IgD-negative memory B cell (primary cell): ENCODE data around the gene MRPS10. TPM values are rescaled to one million over a fixed set of nuclear protein-coding genes. Genes with fewer than 3 reads are reported as not detected.

ENCODE experiments used
- H3K27ac Mint-ChIP-seq, 3 donors: one replicate each; pipeline ENCODE4 v1.8.0; 2020 to 2022; ENCODE audit warnings: mild to moderate bottlenecking in 3 of 3, mixed read lengths in 3 of 3, moderate library complexity in 1 of 3
- H3K27me3 Mint-ChIP-seq: one replicate; pipeline ENCODE4 v1.8.0; 2021; ENCODE audit warnings: mixed read lengths
- H3K36me3 Mint-ChIP-seq: one replicate; pipeline ENCODE4 v1.8.0; 2020; ENCODE audit warnings: mild to moderate bottlenecking, mixed read lengths
- H3K4me1 Mint-ChIP-seq, 3 donors: one replicate each; pipeline ENCODE4 v1.8.0; 2020 to 2022; ENCODE audit warnings: mixed read lengths in 3 of 3, mild to moderate bottlenecking in 1 of 3
- H3K4me3 Mint-ChIP-seq, 4 donors: one replicate each; pipeline ENCODE4 v1.8.0; 2020 to 2022; ENCODE audit warnings: mild to moderate bottlenecking in 4 of 4, mixed read lengths in 4 of 4, moderate library complexity in 3 of 4
- H3K9me3 Mint-ChIP-seq, 3 donors: one replicate each; pipeline ENCODE4 v1.8.0; 2020 to 2021; ENCODE audit warnings: mixed read lengths in 3 of 3, mild to moderate bottlenecking in 1 of 3
- polyA plus RNA-seq: library from polyadenylated mRNA; unstranded; fragments of 300-500 nt; fragmentation: Illumina TruSeq; gene quantifications from one replicate; pipeline ENCODE4 v1.2.3, GENCODE V29; 2021

MRPS10 gene
- polyA plus RNA-seq, 1 donor from 2014 or later, result 44.8 TPM

DNA sequence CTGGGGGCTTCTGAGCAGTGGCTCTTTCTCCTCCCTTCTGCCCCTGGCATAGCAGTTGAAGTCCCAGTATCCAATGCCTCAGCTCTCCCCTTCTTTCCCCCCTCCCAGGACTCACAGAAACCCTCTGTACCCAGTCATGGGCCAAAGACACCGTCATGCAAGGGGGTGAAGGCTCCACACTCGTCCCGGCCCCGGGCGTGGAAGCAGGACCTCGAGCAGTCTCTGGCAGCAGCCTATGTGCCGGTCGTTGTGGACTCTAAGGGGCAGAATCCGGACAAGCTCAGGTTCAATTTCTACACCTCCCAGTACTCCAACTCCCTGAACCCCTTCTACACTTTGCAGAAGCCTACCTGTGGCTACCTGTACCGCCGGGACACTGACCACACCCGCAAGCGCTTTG lies 54.8 kb downstream of the MRPS10 start:
- H3K4me3 Mint-ChIP-seq, result no peak overlapping the region
- no peak overlapping the region for H3K27ac Mint-ChIP-seq
- H3K9me3 Mint-ChIP-seq, result no peaks in the 10 kb centered on the region
- H3K36me3 Mint-ChIP-seq, result no peaks in the 10 kb centered on the region
- peaks cover 14% of the 10 kb centered on the region for H3K27me3 Mint-ChIP-seq
- peaks cover 0 to 7% (median 0%) of the 10 kb centered on the region in 3 donors for H3K4me1 Mint-ChIP-seq

DNA sequence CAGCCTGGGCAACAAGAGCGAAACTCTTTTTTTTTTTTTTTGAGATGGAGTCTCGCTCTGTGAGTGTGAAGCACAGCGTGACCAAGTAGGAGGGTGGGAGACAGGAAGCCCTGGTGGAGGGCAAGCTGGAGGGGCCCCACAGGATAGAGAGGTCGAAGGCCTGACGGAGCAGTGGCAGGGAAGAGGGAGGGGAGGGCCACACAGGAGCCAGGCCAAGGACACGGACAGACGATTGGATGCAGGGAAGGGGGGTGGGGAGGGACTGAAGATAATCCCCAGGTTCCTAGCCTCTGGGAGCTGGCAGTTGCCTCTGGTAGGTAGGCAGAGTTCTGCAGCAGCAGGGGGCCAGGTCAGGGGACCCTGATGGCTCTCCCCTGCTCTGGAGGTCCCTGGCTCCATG lies 55.3 kb downstream of the MRPS10 start:
- peaks cover 0 to 7% (median 0%) of the 10 kb centered on the region in 3 donors for H3K4me1 Mint-ChIP-seq
- peaks cover 17% of the 10 kb centered on the region for H3K27me3 Mint-ChIP-seq
- H3K9me3 Mint-ChIP-seq, result no peaks in the 10 kb centered on the region
- no peaks in the 10 kb centered on the region for H3K36me3 Mint-ChIP-seq
- H3K27ac Mint-ChIP-seq, result no peak overlapping the region
- H3K4me3 Mint-ChIP-seq, result no peak overlapping the region

DNA sequence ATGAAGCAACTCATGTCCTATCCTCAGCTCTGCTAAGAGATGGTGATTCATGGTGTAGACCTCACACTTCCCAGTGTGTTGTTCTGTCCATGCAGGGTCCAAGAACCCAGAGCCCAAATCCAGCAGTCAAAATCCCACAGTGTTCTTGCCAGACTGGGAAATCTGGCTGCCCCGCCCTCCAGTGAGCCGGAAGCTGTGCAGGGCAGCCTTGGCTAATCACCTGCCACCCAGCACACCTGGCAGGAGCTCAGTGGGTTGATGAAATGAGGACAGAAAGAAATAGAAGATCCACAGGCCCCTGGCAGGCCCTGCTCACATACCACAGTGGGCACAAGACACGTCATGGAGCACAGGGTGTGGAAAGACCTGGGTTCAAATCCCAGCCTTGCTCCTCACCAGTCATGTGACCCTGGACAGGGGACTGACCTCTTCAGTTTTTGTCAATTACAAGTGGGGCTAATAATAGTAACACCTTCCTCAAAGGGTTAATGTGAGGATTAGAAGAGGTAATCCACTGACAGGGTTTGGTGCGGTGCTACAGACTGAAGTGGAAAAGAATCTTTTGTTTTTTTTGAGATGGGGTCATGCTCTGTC lies 58.1 kb downstream of the MRPS10 start:
- no peak overlapping the region for H3K27ac Mint-ChIP-seq
- H3K9me3 Mint-ChIP-seq, result no peaks in the 10 kb centered on the region
- H3K36me3 Mint-ChIP-seq, result no peaks in the 10 kb centered on the region
- peaks cover 0 to 3% (median 0%) of the 10 kb centered on the region in 3 donors for H3K4me1 Mint-ChIP-seq
- peaks cover 13% of the 10 kb centered on the region for H3K27me3 Mint-ChIP-seq
- no peak overlapping the region for H3K4me3 Mint-ChIP-seq

GRCh38 chr6:42158631-42159030 lies 59.0 kb downstream of the MRPS10 start:
- Mint-ChIP-seq H3K4me3 (no peak overlapping the region), H3K27me3 (peaks cover 13% of the 10 kb centered on the region), H3K36me3 (no peaks in the 10 kb centered on the region), H3K27ac (no peak overlapping the region), H3K4me1 (peaks cover 0 to 3% (median 0%) of the 10 kb centered on the region in 3 donors), H3K9me3 (no peaks in the 10 kb centered on the region)

GRCh38 chr6:42158011-42158410 lies 59.6 kb downstream of the MRPS10 start:
- Mint-ChIP-seq H3K27me3 (peaks cover 13% of the 10 kb centered on the region), H3K9me3 (no peaks in the 10 kb centered on the region), H3K36me3 (no peaks in the 10 kb centered on the region), H3K4me1 (peaks cover 0 to 3% (median 0%) of the 10 kb centered on the region in 3 donors), H3K27ac (no peak overlapping the region), H3K4me3 (no peak overlapping the region)

Other genes with a start within 250 kb of the MRPS10 start
- 22.2 TPM for gene TAF8, start 167.3 kb downstream of the MRPS10 start, polyA plus RNA-seq
- not detected for gene C6orf132, start 75.2 kb downstream of the MRPS10 start, polyA plus RNA-seq
- not detected for gene GUCA1A, start 44.5 kb downstream of the MRPS10 start, polyA plus RNA-seq
- gene GUCA1B, start 22.9 kb downstream of the MRPS10 start, polyA plus RNA-seq, result 0.54 TPM
- gene TRERF1, start 234.1 kb upstream of the MRPS10 start, polyA plus RNA-seq, result 1.6 TPM